HCT116 (cell line): Measurements from ENCODE around the gene PHF21A. TPM values are rescaled to one million over a fixed set of nuclear protein-coding genes. Genes with fewer than 3 reads are reported as not detected.

Experiments
- ATAC-seq: fragments of 200-7000 bp; cut with Tn5 transposase; 2 replicates; pipeline ENCODE4 v1.9.1; 2020; ENCODE audit warnings: mild to moderate bottlenecking, moderate library complexity
- BruUV-seq: library from RNA; stranded (reverse); fragments of 400-500 nt; replicated peaks from 2 replicates; lab custom pipeline; 2021; lab: Mats Ljungman, UMichigan
- CTCF ChIA-PET: fragments of 300-600 bp; sonication (Branson Sonifier 250); formaldehyde crosslinking; loops from one replicate; lab custom pipeline; 2021; ENCODE audit warnings: antibody characterized with exemption; lab: Charles Lee
- POLR2A ChIA-PET: fragments of 300-600, 350-600 bp; sonication (Branson Sonifier 250); formaldehyde crosslinking; loops from one replicate; lab custom pipeline; 2021; ENCODE audit warnings: antibody characterized with exemption; lab: Charles Lee
- RAD21 ChIA-PET, 2 experiments: fragments of 300-600 bp; sonication (Branson Sonifier 250); formaldehyde crosslinking; loops; one replicate each; lab custom pipeline; 2023; ENCODE audit warnings: low total read pairs in 2 of 2; ENCODE audit not compliant: uncharacterized antibody in 2 of 2, unreplicated experiment in 2 of 2, low non-redundant PET in 1 of 2; lab: Charles Lee
- DNase-seq: peaks from one replicate; pipeline ENCODE4 v3.0.0-alpha.2; 2010; ENCODE audit warnings: low read depth, low spot score
- H2AFZ ChIP-seq: fragments of 200-600 bp; shearing (Covaris generic), sonication (generic); 2 replicates; pipeline ENCODE4 v1.6.1; 2017; ENCODE audit warnings: low read depth, mixed run types, mixed read lengths, antibody characterized with exemption, low read length; ENCODE audit not compliant: poor library complexity, severe bottlenecking
- H3K27ac ChIP-seq: 2 replicates; pipeline ENCODE4 v1.5.1; 2012; ENCODE audit warnings: low read depth, low read length
- H3K27me3 ChIP-seq: fragments of 200-600 bp; sonication (generic); 2 replicates; pipeline ENCODE4 v1.6.1; 2016; ENCODE audit warnings: mixed run types, low read length, mixed read lengths; ENCODE audit not compliant: insufficient read depth
- H3K36me3 ChIP-seq, 2 experiments: fragments of 200-500 bp in 1 of 2; fragments of 200-600 bp in 1 of 2; sonication (Bioruptor generic) in 1 of 2; sonication (generic) in 1 of 2; 2 replicates each; pipeline versions ENCODE4 v1.5.1 to v1.6.1; 2014 to 2016; ENCODE audit warnings: low read length in 2 of 2, inconsistent platforms in 1 of 2, mixed read lengths in 1 of 2, mixed run types in 1 of 2; ENCODE audit not compliant: insufficient read depth in 2 of 2, control insufficient read depth in 1 of 2
- H3K4me1 ChIP-seq, 2 experiments: fragments of 200-600 bp in 1 of 2; sonication (generic) in 1 of 2; 2 replicates each; pipeline versions ENCODE4 v1.5.1 to v1.6.1; 2012 to 2017; ENCODE audit warnings: low read length in 2 of 2, inconsistent platforms in 1 of 2, mild to moderate bottlenecking in 1 of 2, mixed read lengths in 1 of 2, mixed run types in 1 of 2, moderate library complexity in 1 of 2; ENCODE audit not compliant: insufficient read depth in 2 of 2, control insufficient read depth in 1 of 2
- H3K4me2 ChIP-seq: fragments of 200-600 bp; sonication (generic); 2 replicates; pipeline ENCODE4 v1.6.1; 2017; ENCODE audit warnings: mixed run types, low read length, mixed read lengths
- H3K4me3 ChIP-seq, 2 experiments: fragments of 200-600 bp in 1 of 2; sonication (generic) in 1 of 2; replicated peaks in 1 of 2; 2 replicates each; pipeline ENCODE4 v1.5.1; 2011 to 2016; ENCODE audit warnings: low read length in 2 of 2, control low read depth in 1 of 2, low read depth in 1 of 2, mild to moderate bottlenecking in 1 of 2, mixed read lengths in 1 of 2, mixed run types in 1 of 2
- H3K79me2 ChIP-seq: fragments of 200-600 bp; sonication (generic); 2 replicates; pipeline ENCODE4 v1.6.1; 2017; ENCODE audit warnings: mild to moderate bottlenecking, mixed run types, low read length, moderate library complexity, mixed read lengths; ENCODE audit not compliant: insufficient read depth
- H3K9ac ChIP-seq: fragments of 200-600 bp; sonication (generic); 2 replicates; pipeline ENCODE4 v1.6.1; 2016; ENCODE audit warnings: low read length, mixed read lengths
- H3K9me2 ChIP-seq: fragments of 200-600 bp; sonication (generic), shearing (Covaris generic); 2 replicates; pipeline ENCODE4 v1.6.1; 2017; ENCODE audit warnings: mixed run types, mild to moderate bottlenecking, moderate library complexity; ENCODE audit not compliant: insufficient read depth
- H3K9me3 ChIP-seq, 2 experiments: fragments of 200-500 bp in 1 of 2; fragments of 200-600 bp in 1 of 2; sonication (Bioruptor generic) in 1 of 2; sonication (generic) in 1 of 2; 2 replicates each; pipeline ENCODE4 v1.6.1; 2014 to 2017; ENCODE audit warnings: low read length in 2 of 2, mixed read lengths in 2 of 2, inconsistent platforms in 1 of 2, low read depth in 1 of 2, mild to moderate bottlenecking in 1 of 2, mixed run types in 1 of 2, moderate library complexity in 1 of 2; ENCODE audit not compliant: control insufficient read depth in 1 of 2, insufficient read depth in 1 of 2
- H4K20me1 ChIP-seq: fragments of 200-600 bp; sonication (generic), shearing (Covaris generic); 2 replicates; pipeline ENCODE4 v1.6.1; 2017; ENCODE audit warnings: mixed run types, mild to moderate bottlenecking, moderate library complexity; ENCODE audit not compliant: insufficient read depth
- POLR2AphosphoS5 ChIP-seq: IDR thresholded peaks from 2 replicates; pipeline ENCODE4 v1.6.1; 2011; ENCODE audit warnings: mild to moderate bottlenecking, low read depth, low read length, moderate library complexity
- SIN3A ChIP-seq: IDR thresholded peaks from 2 replicates; pipeline ENCODE4 v1.6.1; 2012; ENCODE audit warnings: low read depth
- YY1 ChIP-seq: IDR thresholded peaks from 2 replicates; pipeline ENCODE4 v1.6.1; 2011; ENCODE audit warnings: low read length, low read depth, moderate library complexity, mild to moderate bottlenecking; ENCODE audit not compliant: insufficient replicate concordance; ENCODE audit errors: extremely low read depth
- ZFX ChIP-seq: fragments of 450-650 bp; IDR thresholded peaks from 2 replicates; pipeline ENCODE4 v1.6.1; 2017
- intact Hi-C: fragments of 100-400 bp; cut with micrococcal nuclease; formaldehyde crosslinking; loops from 2 replicates; pipeline ENCODE4 v1.10.0; 2022
- total RNA-seq: library from RNA; stranded (reverse); gene quantifications from one replicate; pipeline ENCODE4 v1.2.1, GENCODE V29; 2021; ENCODE audit not compliant: unreplicated experiment

The PHF21A gene
- total RNA-seq, 1 experiment from 2014 or later = 27.0 TPM

DNA sequence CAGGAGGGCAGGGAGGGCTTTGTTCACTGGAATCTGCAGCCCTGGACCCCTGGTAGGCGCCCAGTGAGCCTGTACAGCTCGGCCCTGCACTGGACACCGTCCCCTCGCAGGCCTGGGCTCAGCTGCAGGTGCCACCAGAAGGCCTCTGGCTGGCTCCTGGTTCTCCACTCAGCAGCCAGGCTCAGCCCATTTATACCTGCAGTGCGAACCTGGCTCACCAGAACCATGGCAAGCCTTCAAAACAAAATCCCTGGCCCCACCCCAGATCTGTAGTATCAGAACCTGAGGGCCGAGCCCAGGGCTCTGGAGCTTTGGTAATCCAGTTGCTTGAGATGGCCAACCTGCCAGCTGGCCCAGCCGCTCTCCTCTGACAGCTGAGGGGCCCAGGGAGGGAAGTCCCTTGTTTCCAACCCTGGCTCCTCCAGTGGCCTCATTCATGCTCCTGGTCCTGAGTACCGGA lies 213.3 kb downstream of the PHF21A start:
- no peak overlapping the region for H3K9ac ChIP-seq
- DNase-seq (no peak), ATAC-seq (peak; percentile 18; the same call in 1 of the 2 replicates)
- ChIA-PET RAD21 (interaction anchor here in 1 of 2 experiments (0.6 kb wide), 1 partner anchor 9 kb away, joined by 5 read pairs; the partner anchor contains the start of gene PEX16), CTCF (no interaction called here), POLR2A (no interaction called here)
- intact Hi-C loops = no loop called here
- H4K20me1 ChIP-seq = no peaks in the 10 kb centered on the region
- no peaks in the 10 kb centered on the region; a peak in 1 of 4 replicates for H3K36me3 ChIP-seq
- H3K9me2 ChIP-seq = no peaks in the 10 kb centered on the region
- H2AFZ ChIP-seq = no peak overlapping the region
- no peak for TF ChIP-seq YY1
- TF ChIP-seq SIN3A = no peak
- no peaks in the 10 kb centered on the region for H3K9me3 ChIP-seq
- H3K27me3 ChIP-seq = no peaks in the 10 kb centered on the region
- H3K4me3 ChIP-seq = no peak overlapping the region
- H3K4me2 ChIP-seq = no peak overlapping the region
- no peaks in the 10 kb centered on the region for H3K4me1 ChIP-seq
- no peak overlapping the region for H3K27ac ChIP-seq
- BruUV-seq = no TSS peak
- no peaks in the 10 kb centered on the region for H3K79me2 ChIP-seq

DNA sequence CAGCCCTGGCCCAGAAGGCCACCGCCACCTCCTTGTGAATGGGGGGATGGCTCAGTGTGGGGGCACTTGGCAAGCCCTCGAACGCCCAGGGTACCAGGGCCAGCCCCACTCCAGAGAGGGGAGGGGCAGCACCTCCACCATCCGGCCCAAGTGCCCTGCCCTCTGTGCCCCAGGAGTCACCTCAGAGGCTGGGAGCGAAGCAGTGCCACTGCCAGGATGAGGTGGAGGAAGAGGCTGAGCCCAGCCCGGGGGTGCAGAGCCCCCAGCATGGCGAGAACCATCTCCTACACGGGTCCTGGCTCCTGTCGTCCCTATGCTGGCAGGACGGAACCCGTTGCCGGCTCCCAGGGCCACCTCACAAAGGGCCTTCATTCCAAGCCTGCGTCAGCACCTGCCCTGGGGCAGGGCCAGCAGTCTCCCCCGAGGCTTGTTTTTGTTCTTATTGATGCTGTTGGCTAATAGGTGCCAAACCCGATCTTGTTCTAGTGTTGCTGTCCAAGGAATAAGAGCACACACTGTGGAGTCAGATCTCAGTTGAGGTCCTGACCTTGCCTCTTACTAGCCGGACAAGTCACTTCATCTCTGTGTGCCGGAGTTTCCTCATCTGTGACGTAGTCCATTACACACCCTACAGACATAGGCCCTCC lies 214.2 kb downstream of the PHF21A start, which contains the start of gene FREY1:
Gene FREY1, minus strand, starts transcription at position 307 of the 647 bp plus-strand sequence. Its CDS starts 26 bp downstream, at position 281.
- ChIA-PET RAD21 (interaction anchor here in 1 of 2 experiments (0.6 kb wide), 1 partner anchor 10 kb away, joined by 5 read pairs; the partner anchor contains the start of gene PEX16), POLR2A (no interaction called here), CTCF (no interaction called here)
- Histone ChIP-seq H3K4me1 (no peaks in the 10 kb centered on the region), H3K4me2 (no peak within 1 kb of the TSS), H3K9ac (no peak within 1 kb of the TSS), H4K20me1 (no peaks in the 10 kb centered on the region), H3K27ac (no peak within 1 kb of the TSS), H3K36me3 (no peaks in the 10 kb centered on the region; a peak in 1 of 4 replicates), H2AFZ (no peak within 1 kb of the TSS), H3K27me3 (no peaks in the 10 kb centered on the region), H3K9me3 (no peaks in the 10 kb centered on the region), H3K9me2 (no peaks in the 10 kb centered on the region), H3K4me3 (no peak within 1 kb of the TSS), H3K79me2 (no peaks in the 10 kb centered on the region)
- intact Hi-C loops = no loop called here
- TF ChIP-seq ZFX (no peak), POLR2AphosphoS5 (0 out of 2 replicates have a peak, but pooled peaks have one; percentile 22)
- DNase-seq = no peak
- ATAC-seq = 0 out of 2 replicates have a peak, but pooled peaks have one; percentile 16
- no TSS peak for BruUV-seq
